Activated CD8-positive, alpha-beta memory T cell treated with anti-CD3 and anti-CD28 coated beads for 4 hours (primary cell): Measurements from ENCODE around the gene C1QL1.

Experiments
- DNase-seq, 2 donors: peaks; one replicate each; pipeline ENCODE4 v3.0.0-alpha.2; 2020; ENCODE audit warnings: low read depth in 2 of 2

The C1QL1 gene

DNA sequence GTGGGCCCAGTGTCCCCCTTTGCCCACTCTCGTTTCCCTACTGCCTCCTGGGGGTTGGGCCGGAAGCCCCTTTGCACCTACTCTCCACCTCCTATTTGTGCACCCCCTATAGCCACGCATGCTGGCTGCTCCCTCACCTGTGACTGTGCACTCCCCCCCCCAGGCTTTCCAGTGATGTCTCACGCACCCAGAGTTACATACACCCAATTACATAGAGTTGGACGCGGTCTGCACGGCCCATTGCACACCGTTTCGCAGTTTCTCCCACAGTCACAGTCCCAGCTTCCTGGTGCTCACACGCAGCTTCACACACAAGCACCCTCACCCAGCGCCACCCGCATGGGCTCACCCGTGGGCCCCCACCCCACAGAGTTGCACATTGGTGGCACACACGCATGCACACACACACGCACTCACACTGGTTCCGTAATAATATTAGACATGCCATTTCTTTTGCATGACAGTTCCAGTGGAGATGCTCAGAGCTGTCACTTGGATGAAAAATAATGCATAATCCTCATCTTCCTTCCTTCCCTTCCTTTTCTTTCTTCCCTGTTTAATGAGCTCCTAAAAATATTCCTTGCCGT, 21.5 kb upstream of the C1QL1 start:
- DNase-seq: no peak

DNA sequence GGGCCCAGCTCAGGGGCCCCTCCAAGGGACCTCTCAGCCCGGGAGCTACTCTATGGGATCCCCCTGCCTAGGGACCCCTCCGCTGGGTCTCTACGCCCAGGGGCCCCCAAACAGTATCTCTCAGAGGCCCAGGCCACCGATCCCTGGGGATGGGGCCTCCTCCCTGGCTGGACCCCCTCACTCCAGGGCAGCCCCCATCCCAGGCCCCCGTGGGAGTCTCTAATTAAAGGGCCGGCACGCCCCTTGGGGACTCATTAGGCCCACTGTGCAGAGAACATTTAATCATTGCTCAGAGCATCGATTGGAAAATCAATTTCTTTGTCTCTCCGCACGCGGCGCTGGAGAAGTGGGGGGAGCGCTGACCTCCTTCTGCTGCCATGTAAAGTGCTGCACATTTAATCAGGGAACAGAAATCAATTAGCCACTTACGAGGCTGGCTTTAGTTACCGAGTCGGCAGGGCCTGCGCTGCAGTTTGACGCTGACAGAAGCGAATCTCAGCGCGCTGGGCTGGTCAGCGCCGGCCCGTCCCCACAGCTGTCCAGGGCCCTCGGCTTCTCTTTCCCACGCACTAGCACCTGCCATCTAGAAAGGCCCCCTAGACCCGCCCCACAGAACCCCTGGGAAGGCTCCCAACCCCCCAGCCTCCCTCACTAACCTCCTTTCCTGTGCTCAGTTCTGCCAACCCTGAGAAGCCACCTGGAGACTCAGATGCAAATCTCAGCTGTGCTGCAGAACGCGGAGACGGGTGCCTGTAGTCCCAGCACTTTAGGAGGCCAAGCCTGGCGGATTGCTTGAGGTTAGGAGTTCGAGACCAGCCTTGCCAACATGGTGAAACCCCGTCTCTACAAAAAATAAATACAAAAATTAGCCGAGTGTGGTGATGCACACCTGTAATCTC, 20.2 kb upstream of the C1QL1 start:
- DNase-seq: no peak

DNA sequence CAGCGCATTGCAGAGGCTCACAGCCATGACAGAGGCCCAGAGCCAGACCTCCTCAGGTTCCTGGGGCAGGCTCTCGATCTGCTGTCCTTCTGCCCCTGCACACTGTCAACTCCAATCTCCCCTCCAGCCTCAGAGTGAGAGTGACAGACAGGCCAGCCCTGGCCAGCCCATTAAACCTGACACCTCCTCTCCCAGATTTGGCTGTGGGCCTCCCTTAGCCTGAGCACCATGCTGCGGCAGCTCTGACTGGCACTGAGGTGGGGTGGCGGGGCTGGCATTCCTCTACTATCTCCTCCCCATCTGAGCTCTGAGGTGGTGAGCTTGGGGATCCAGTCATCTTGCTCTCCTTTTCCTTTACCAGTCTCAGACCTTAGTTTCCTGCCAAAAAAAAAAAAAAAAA, 15.5 kb upstream of the C1QL1 start:
- no peak for DNase-seq

DNA sequence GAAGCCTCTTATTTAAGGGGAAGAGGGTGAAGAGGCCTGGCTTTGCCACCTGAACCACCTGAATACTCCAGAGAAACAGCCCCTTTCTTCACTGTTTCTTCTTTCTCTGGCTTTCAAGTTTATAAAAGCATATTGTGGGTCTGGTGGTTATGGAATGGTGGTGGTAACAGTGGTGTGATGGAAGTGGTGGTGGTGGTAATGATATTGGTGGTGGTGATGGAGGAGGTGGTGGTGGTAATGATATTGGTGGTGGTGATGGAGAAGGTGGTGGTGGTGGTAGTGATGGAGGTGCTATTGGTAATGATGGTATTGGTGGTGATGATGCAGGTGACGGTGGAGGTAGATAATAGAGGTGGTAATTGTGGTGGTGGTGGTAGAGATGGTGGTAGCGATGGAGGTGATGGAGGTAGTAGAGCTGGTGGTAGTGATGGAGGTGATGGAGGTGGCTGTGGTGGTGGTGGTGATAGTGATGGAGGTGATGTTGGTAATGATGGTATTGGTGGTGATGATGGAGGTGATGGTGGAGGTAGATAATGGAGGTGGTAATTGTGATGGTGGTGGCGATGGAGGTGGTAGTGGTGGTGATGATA, 14.1 kb upstream of the C1QL1 start:
- DNase-seq: no peak

DNA sequence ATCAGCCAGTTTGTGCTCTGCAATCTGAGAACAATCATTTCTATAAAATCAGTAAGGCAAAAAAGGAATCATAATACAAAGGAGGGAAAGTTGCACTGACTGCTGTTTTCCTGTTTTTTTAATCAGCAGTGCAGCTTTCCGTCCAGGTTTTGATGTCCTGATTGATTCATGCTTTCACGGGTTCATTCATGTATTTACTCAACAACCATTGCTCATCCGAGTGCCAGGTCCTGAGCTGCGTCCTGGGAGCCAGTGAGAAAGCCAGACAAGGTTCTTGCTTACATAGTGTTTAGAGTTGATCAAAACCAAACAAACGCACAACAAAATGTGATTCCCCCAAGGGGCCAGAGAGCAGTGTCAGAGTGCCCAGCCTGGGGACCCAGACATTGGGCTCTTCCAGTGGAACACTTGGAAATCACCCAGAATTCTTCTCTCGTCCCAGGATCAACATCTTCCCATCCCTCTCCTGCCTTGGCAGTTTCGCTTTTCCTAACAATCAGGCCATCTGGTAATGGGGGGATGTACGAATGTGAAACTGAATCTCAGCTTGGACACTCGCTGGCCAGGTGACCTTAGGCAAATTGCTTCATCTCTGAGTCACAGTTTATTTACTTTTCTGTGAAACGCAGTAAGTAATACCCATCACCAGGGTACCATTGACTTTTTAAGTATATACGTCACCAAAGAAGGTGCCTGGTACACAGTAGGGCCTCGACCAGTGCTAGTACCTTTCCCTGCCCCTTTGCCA, 13.3 kb upstream of the C1QL1 start:
- no peak for DNase-seq

DNA sequence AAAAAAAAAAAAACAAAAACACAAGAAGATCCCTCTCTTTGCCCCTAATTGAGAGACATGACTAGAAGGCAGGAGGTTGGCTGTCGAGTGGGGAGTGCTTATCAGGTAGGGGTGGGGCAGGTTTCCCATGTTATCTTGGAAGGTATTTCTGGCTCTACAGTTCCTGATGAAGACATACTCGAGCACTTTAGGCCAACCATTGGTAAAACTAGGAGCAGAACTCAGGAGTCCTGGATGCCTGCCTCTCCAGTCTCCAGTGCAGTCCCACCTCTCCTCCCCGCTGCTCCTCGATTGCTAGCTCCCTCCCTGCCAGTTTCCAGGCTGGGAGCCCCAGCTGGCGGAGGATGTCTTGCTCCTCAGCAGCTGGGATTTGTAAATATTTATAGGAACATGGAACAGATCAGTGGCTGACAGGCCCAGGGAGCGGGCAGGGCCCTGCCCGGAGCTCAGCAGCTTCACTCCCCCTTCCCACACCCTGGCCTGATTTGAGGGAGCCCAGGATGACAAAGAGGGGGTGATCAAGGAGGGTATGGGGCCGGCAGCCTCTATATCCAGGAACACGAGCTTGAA, 11.4 kb upstream of the C1QL1 start:
- no peak for DNase-seq

DNA sequence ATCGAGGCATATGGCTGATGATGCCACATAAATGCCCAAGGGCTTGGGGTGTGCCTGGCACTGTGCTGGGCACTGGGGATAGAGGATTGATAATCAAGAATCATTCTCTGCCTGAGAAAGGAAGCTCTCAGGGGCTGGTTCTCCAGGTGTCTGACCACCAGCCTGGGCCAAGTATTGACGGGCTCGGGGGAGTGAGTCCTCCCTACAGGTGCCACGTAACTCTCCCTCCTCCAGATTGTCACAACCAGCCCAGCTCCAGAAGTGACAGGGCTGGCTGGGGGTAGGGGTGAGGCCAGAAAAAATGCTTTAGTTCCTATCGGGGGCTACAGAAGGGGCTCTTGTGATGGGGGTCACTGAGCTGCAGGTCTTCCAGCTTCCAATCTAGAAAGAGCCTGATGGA, 10.7 kb upstream of the C1QL1 start:
- DNase-seq: no peak

DNA sequence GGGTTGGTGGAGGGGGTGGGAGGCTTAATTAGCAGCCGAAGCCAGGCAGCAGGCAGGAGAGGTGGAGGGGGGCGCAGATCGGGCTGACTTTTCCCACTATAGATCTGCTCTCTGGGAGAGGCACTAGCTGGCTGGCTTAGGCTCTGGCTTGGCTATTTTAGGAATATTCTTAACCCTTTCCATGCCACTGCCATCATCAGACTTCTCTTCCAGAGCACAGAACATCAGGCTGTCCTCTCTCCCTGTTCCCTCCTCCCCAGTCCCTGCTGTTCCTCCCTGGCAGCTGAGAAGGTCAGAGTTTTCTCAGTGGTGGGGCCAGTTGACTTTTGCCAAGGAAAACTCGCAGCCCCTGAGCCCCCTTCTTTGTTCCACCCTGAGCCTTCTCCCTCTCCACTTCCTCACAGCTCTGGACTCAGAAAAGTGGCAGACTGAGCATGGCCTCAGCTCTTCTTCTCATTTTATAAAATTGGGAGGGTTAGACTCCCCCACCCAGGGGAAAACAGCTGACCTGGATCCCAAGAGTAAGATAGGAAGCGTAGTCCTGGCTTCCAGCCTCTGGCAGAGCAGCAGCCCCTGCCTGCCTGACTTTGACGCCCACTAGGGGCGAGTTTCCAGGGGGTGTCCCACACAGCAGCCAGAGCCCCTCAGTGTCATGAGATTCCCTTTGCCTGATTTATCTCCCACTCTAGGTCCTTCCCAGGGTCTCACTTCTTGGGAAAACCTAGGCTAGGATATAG, 9.9 kb upstream of the C1QL1 start:
- no peak for DNase-seq

DNA sequence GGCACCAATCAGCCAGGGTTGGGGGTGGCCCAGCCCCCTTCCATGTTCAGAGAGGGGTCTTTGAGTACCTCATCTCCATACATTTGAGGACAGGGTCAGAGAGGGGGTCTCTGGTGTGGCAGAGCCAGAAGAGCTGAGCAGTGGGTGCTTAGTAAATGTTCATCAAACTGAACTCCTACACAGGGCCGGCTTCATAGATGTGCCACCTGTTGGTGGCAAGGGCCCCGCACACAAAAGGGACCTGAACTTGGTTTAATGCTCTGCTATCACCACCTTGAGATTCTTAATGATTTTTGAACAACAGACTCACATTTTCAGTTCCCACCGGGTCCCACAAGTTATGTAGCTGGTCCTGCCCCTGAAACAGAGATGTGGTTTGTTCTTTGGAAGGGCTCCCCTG, 9.0 kb upstream of the C1QL1 start:
- DNase-seq: no peak

DNA sequence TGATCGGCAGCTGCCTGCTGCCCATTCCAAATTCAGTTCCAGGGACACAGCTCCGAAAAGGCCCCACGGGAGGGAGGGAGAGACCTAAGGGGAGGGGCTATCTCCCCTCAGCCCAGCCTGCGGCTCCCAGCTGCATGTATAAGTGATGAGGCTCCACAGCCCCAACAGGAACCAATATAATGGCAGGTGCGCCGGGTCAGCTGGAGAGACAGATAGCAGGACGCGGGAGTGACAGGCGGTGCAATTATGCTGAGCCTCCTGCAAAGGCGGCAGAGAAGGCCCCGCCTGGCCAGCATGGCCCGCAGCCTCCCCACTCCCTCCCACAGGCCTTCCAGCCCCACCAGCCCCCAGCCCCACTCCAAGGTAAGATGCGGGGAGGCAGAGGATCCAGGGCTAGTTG, 8.1 kb upstream of the C1QL1 start:
- DNase-seq: no peak

DNA sequence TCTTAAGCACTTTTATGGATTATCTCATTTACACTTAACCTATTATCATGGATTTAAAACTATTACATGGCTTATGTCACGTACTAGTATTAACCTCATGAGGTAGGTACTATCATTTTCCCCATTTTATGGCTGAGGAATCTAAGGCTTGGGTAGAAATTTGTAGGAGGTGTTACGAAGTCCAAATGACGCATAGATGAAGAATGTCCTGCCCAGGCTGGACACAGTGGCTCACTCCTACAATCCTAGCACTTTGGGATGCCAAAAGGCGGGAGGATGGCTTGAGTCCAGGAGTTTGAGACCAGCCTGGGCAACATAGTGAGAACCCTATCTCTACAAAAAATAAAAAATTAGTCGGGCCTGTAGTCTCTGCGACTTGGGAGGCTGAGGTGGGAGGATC, 4.8 kb upstream of the C1QL1 start:
- DNase-seq: no peak

DNA sequence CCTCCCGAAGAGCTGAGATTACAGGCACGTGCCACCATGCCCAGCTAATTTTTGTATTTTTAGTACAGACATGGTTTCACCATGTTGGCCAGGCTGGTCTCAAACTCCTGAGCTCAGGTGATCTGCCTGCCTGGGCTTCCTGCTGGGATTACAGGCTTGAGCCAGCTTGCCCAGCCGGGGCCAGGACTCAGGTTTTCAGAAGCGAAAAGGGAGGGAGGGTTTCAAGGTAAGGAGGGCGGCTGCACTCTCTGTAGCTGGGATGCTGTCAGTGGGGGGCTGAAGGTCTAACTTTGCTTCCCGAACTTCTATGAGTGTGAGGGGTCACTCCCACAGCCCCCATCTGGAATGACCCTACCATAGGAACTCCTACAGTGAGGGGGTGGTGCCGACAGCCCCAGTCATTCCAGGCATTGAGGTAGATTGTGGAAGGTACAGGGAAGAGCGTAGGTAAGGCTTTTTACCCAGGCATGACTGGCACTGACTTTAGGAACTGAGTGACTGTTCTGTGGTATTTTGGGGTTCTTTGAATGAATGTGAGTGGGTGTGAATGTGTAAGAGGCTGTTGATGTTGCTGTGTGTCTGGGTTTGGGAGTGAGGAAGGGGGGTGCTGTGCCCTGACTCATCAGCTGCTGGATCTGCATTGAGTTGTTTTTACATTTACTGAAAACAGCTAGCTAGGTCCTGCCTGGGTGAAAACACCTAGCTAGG, 3.8 kb upstream of the C1QL1 start:
- DNase-seq: peak in 1 of 2 donors; percentile 49

DNA sequence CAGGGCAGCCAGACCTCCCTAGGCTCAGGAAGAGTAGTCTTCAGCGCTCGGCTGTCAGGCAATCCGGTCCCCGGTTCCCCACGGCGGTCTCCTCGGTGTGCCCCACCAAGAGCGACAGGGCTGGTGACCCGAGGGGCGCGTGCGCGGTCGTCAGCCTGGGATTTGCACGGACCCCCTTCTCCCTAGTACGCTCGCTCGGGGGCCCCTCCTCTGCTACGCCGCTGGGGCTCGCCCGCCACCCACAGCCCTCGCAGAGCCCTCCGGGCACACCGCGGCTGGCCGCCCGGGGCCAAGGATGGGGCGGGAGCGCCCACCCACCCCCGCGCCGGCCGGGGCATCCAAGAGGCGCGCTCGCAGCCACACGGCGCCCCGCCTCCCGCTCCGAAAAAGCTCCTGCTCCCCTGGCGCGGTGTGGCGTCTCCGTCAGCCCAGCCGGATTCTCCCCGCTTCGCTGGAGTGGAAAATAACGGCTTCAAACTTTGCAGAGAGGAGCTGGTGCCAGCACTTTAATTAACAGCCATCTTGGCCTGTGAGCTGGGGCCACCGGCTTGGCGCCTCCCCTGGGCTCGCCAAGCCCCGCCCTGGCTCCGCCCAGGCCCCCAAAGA, 2.1 kb upstream of the C1QL1 start:
- no peak for DNase-seq

DNA sequence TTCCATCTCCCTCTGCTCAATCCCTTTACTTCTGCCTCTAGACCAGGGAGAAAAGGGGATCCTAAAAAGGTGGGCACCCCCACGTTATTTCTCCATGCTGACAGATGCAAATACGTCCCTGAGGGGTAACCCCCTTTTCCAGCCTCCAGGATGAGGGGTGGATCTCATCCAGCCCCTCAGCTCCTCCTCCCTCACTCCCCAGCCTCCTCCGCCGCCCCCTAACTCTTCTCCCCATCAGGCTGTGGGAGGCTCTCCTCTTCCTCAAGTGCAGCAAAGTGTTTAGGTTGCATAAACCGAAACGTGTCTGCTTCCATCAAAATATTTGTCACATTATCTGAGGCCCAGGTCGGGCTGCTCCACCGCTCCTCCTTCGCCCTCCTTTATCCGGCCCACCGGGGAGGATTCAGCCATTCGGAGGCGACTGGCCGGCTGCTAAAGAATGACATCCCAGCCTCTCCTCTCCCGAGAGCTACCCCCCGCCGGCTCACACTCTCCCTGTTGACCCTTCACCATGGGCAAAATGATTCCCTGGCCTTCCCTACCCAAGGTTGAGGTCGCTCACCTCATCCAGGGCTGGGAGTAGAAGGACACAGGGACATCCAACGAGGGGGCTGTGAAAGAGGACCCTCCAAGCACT, 1.2 kb upstream of the C1QL1 start:
- no peak for DNase-seq

DNA sequence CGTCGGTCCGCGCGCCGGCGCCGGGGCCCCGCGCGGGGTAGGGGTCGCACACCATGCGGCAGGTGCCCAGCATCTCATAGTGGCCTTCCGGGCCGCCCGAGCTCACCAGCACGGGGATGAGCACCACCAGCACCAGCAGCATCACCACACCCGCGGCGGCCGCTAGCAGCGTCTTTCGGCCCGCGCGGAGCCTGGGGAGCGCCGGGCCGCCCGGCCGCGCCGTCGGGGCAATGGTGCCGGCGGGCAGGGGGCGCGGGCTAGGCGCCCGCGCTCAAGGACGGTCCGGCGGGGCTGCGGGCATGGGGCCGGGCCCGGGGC, 237 bp downstream of the C1QL1 start:
- DNase-seq: no peak

DNA sequence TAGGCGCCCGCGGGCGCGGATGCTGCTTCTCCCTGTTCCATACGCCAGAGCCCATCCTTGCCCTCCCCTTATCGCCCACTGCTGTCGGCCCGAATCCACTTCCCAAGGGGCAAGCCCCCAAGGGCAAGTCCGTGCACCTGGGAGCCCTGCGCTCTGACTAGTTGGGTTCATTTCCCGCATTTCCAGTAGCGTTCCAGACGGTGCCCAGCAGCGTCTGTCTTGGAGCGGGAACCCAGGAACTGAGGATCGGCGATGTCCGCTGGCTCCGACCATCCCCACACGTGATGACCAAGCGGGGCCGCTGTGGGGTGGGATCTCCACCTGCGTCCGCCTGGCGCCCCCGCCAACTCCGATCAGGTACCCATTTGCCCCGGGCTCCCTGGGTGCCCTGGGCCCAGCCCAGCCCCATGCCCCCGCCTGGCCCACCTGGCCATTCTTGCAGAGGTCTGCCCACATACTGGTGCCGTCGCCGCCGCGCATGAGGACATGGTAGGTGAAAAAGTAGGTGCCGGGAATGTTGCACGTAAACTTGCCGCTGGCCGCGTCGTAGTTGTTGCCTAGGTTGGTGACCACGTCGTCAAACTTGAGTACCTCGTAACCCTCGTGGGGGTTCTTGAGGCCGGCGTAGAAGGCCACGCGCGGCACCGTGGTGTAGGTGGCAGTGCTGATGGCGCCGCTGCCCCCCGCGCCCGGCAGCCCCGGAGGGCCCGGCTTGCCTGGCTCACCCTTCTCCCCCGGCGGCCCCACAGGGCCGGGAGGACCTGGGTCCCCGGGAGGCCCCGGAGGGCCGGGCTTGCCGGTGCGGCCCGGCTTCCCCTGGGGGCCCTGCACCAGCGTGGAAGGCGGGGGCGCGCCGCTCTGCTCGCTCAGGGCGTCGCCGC, 837 bp downstream of the C1QL1 start:
- DNase-seq: no peak

DNA sequence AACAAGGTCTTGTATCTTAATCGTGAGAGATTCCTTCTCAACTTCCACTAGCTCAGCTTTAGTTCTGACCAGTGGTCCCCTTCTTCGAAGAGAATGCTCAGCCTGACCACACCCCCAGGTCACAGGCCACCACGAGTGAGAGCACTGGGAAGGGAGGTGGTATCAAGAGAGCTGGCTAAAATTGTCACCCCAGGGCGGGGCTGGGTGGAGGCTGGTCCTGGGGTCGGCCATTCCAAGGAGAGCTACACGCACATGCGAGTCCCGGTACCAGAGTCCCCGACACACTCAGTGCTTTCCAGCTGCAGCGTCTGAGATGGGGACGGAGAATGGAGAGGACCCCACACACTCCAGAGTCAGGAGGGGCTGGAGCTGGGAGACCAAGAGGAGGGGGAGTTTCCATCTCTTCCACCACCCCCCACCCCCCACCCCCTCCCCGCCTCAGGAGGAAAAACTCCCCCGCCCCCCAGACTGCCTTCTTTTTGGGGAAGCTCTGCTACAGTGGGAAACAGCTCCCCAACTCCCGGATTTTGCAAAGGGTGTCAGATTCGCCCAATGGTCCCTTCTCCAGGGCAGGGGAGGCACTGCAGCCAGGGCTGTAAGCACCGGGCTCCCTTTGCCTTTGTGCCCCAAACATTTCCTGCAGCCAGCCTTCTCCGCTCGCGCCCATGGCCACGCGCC, 1.6 kb downstream of the C1QL1 start:
- DNase-seq: no peak

DNA sequence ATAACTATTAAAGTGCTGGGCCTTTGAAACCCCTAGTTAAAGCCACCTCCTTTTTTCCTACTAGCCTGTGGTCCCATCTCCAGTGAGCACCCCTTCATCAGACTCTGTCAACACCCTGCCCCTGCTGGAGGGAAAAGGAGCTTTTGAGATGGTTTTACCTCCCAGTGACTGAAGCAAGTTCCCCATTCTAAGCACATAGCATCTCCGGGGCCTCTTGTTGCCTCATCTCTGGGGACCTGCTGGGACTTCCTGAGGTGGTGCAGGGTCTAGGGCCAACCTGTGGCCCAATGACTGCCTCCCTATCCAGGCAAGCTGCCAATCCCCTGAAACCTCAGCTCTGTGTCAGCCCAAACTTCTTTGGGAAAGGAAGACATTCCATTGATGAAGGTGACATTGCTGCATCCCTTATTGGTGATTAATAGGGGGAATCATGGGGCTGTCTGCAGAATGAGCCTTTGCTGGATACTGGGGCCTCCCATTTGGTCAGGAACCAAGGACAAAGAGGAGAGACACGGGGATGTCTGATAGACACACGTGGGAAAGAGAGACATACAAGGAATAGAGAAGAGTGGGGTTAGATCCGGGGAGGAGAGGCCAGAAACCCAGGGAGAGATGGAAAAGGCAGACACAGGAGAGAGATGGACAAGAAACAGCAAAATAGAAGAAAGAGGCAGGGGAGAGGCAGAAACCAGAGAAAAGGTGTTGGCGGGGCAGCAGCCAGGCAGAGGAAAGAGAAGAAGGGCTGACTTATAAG, 2.4 kb downstream of the C1QL1 start:
- DNase-seq: no peak
